Brain microvascular endothelial cell (primary cell): ENCODE measurements around the gene PSMF1.

ENCODE experiments used
- DNase-seq: peaks from one replicate; pipeline ENCODE4 v3.0.0-alpha.2; 2020
- H3K27ac ChIP-seq: fragments of 250-450 bp; sonication (Bioruptor Pico); 2 replicates; pipeline ENCODE4 v1.5.1; 2020; ENCODE audit warnings: mild to moderate bottlenecking, moderate library complexity
- H3K27me3 ChIP-seq: fragments of 250-450 bp; sonication (Bioruptor Pico); replicated peaks from 2 replicates; pipeline ENCODE4 v1.5.1; 2020; ENCODE audit warnings: mild to moderate bottlenecking
- H3K36me3 ChIP-seq: fragments of 250-450 bp; sonication (Bioruptor Pico); replicated peaks from 2 replicates; pipeline ENCODE4 v1.5.1; 2020; ENCODE audit warnings: mild to moderate bottlenecking
- H3K4me3 ChIP-seq: 2 replicates; pipeline ENCODE4 v1.5.1; 2011; ENCODE audit warnings: low read depth, mild to moderate bottlenecking, control low read depth, low read length, moderate library complexity
- CTCF ChIP-seq: IDR thresholded peaks from 2 replicates; pipeline ENCODE4 v1.5.1; 2011; ENCODE audit warnings: low read depth, mild to moderate bottlenecking, moderate library complexity, low read length, control low read depth, inconsistent platforms; ENCODE audit errors: missing control alignments
- in situ Hi-C: cut with HindIII; loops from 2 replicates; pipeline ENCODE4 v1.10.0; 2017; ENCODE audit warnings: low sequenced_read_pairs, low pct_ligation_motif_present

The PSMF1 gene

GRCh38 chr20:1122388-1123315 lies 4.2 kb downstream of the PSMF1 start:
- no peak overlapping the region for H3K4me3 ChIP-seq
- peak; percentile 62 for DNase-seq
- no peak for TF ChIP-seq CTCF
- no peaks in the 10 kb centered on the region for H3K27me3 ChIP-seq
- in situ Hi-C loops = no loop called here
- H3K27ac ChIP-seq = peak overlapping the region; percentile 43
- H3K36me3 ChIP-seq = peaks cover 15% of the 10 kb centered on the region

- Histone ChIP-seq H3K4me3 (no peak overlapping the region), H3K36me3 (peaks cover 23% of the 10 kb centered on the region), H3K27me3 (no peaks in the 10 kb centered on the region), H3K27ac (no peak overlapping the region)
- in situ Hi-C loops = no loop called here
- no peak for DNase-seq
- TF ChIP-seq CTCF = no peak
Measured at GRCh38 chr20:1123666-1124065, 5.3 kb downstream of the PSMF1 start.

GRCh38 chr20:1124421-1124820 lies 6.0 kb downstream of the PSMF1 start:
- DNase-seq = no peak

GRCh38 chr20:1125277-1125676 lies 6.9 kb downstream of the PSMF1 start:
- no peak overlapping the region for H3K27ac ChIP-seq
- in situ Hi-C loops = no loop called here
- no peak for DNase-seq
- peaks cover 37% of the 10 kb centered on the region for H3K36me3 ChIP-seq
- TF ChIP-seq CTCF = no peak
- no peaks in the 10 kb centered on the region for H3K27me3 ChIP-seq
- no peak overlapping the region for H3K4me3 ChIP-seq

More at GRCh38 chr20:1124421-1124820, 6.0 kb downstream of the PSMF1 start:
- H3K4me3 ChIP-seq = no peak overlapping the region
- H3K27ac ChIP-seq = no peak overlapping the region
- H3K36me3 ChIP-seq = peaks cover 28% of the 10 kb centered on the region
- in situ Hi-C loops = no loop called here
- no peaks in the 10 kb centered on the region for H3K27me3 ChIP-seq
- TF ChIP-seq CTCF = no peak

- no peak overlapping the region for H3K4me3 ChIP-seq
- DNase-seq = no peak
- TF ChIP-seq CTCF = no peak
- H3K36me3 ChIP-seq = peaks cover 51% of the 10 kb centered on the region
- in situ Hi-C loops = no loop called here
- H3K27me3 ChIP-seq = no peaks in the 10 kb centered on the region
- H3K27ac ChIP-seq = no peak overlapping the region
Measured at GRCh38 chr20:1127840-1128239, 9.4 kb downstream of the PSMF1 start.
